Activated B cell treated with CpG ODN at 0.5 μM for 24 hours (primary cell): ENCODE data around the gene HLA-DPA1. TPM values are rescaled to one million over a fixed set of nuclear protein-coding genes. Genes with fewer than 3 reads are reported as not detected.
A peak's percentile ranks its signal among the peaks of the same experiment; 100 is the strongest.

ENCODE experiments used
- ATAC-seq: fragments of 200-7000 bp; cut with Tn5 transposase; one replicate; pipeline ENCODE4 v1.10.0; 2021; ENCODE audit warnings: low read depth, mild to moderate bottlenecking, moderate library complexity
- CTCF ChIA-PET: fragments of 350-600 bp; sonication (Branson Sonifier 250); formaldehyde crosslinking; loops from one replicate; lab custom pipeline; 2021; ENCODE audit warnings: antibody characterized with exemption; lab: Charles Lee
- POLR2A ChIA-PET: fragments of 350-600 bp; sonication (Branson Sonifier 250); formaldehyde crosslinking; loops from one replicate; lab custom pipeline; 2021; ENCODE audit warnings: antibody characterized with exemption; lab: Charles Lee
- DNase-seq: peaks from one replicate; pipeline ENCODE4 v3.0.0; 2022
- H3K27ac Mint-ChIP-seq: one replicate; pipeline ENCODE4 v1.8.0; 2020; ENCODE audit warnings: mixed read lengths
- H3K27me3 Mint-ChIP-seq: one replicate; pipeline ENCODE4 v1.8.0; 2021; ENCODE audit warnings: mixed read lengths
- H3K36me3 Mint-ChIP-seq: one replicate; pipeline ENCODE4 v1.8.0; 2021; ENCODE audit warnings: low read depth, mixed read lengths
- H3K4me1 Mint-ChIP-seq: one replicate; pipeline ENCODE4 v1.8.0; 2021; ENCODE audit warnings: mixed read lengths
- H3K4me3 Mint-ChIP-seq: one replicate; pipeline ENCODE4 v1.8.0; 2020; ENCODE audit warnings: mild to moderate bottlenecking, mixed read lengths
- H3K9me3 Mint-ChIP-seq: one replicate; pipeline ENCODE4 v1.8.0; 2020; ENCODE audit warnings: mixed read lengths
- CTCF ChIP-seq: fragments of 200-600 bp; IDR thresholded peaks from one replicate; pipeline ENCODE4 v1.8.0; 2022; ENCODE audit warnings: antibody characterized with exemption, mild to moderate bottlenecking
- intact Hi-C: fragments of 100-400 bp; cut with micrococcal nuclease; formaldehyde crosslinking; loops from one replicate; pipeline ENCODE4 v1.15.1; 2024
- total RNA-seq: library from RNA; stranded (reverse); gene quantifications from 2 replicates; pipeline ENCODE4 v1.2.3, GENCODE V29; 2022

Gene HLA-DPA1
- total RNA-seq, 1 donor from 2014 or later = 718 TPM

DNA sequence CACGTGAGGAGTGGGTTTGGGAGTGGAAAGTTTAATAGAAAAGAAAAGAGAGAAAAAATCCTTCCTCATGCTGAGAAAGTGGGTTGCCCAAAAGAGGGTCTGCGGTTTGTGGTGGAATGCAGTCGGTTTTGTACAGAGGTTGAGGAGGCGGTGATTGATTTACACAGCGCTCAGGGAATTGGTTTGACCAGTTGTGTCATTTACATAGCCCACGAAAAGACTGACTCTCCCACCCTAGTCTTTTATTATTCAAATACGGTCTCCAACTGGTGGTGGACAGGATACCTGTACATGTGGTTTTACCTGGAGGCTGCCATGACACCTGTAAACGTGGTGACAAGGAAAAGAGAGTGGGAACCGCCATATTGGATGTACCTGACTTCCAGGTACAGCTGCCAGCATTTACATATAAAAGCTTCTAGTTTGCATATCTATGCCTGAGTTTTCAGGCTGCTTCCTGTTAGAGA lies 44.4 kb upstream of the HLA-DPA1 start:
- Mint-ChIP-seq H3K4me3 (no peak overlapping the region), H3K27me3 (peaks cover 9% of the 10 kb centered on the region), H3K9me3 (no peaks in the 10 kb centered on the region), H3K36me3 (peaks cover 4% of the 10 kb centered on the region), H3K27ac (peak overlapping the region; percentile 5), H3K4me1 (peaks cover 59% of the 10 kb centered on the region)
- TF ChIP-seq CTCF = no peak
- ATAC-seq (no peak), DNase-seq (no peak)
- CTCF ChIA-PET = interaction anchor here (0.8 to 2.9 kb wide), 6 partner anchors 8 to 131 kb away, joined by 3 to 12 read pairs (median 4); no protein-coding TSS in a partner anchor
- POLR2A ChIA-PET = interaction anchor here (0.8 to 2.2 kb wide), 3 partner anchors 38 to 101 kb away, joined by 3 to 8 read pairs (median 3); partner anchors contain the start of gene HLA-DPA1
- intact Hi-C loops = loop anchor here (1.0 to 5.0 kb wide), 4 partner anchors 30 to 130 kb away; no protein-coding TSS in a partner anchor

DNA sequence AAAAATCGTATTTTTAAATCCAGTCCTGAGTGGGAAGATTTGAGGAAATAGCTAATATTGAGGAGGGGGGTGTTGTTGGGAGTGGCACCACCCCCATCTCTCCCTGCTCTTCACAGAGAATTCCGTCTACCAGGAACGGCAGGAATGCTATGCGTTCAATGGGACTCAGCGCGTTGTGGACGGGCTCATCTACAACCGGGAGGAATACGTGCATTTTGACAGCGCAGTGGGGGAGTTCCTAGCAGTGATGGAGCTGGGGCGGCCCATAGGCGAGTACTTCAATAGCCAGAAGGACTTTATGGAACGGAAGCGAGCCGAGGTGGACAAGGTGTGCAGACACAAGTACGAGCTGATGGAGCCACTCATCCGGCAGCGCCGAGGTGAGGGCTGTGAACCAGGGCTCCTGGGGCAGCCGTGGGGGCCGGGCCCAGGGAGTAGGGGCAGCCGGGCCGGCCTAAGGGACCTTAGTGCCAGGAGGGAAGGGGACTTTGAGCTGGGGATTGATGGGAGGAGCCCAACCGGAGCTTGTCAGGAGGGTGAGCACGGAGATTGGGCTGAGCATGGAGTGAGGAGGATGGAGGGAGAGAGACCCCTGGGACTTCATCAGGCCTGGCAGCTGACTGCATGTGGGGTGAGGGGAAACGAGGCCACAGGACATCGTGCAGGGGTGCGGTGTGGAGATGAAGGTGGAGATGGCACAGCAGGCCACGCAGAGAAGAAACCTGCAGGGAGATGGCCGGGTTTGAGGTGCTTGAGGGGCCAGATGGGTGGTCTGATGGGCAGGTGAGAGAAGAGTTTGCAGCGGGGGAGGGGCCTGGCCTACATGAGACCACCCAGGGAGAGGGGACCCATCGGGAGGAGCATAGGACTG lies 43.6 kb upstream of the HLA-DPA1 start:
- Mint-ChIP-seq H3K36me3 (peaks cover 4% of the 10 kb centered on the region), H3K4me3 (peak overlapping the region; percentile 62), H3K27ac (peak overlapping the region; percentile 14), H3K9me3 (no peaks in the 10 kb centered on the region), H3K27me3 (peaks cover 9% of the 10 kb centered on the region), H3K4me1 (peaks cover 66% of the 10 kb centered on the region)
- DNase-seq (no peak), ATAC-seq (no peak)
- TF ChIP-seq CTCF = no peak
- ChIA-PET POLR2A (interaction anchor here (0.6 to 2.2 kb wide), 8 partner anchors 29 to 790 kb away, joined by 3 to 8 read pairs (median 4); partner anchors contain the start of gene HLA-DPA1), CTCF (interaction anchor here (0.8 to 2.9 kb wide), 7 partner anchors 9 to 132 kb away, joined by 3 to 12 read pairs (median 3); no protein-coding TSS in a partner anchor)
- intact Hi-C loops = loop anchor here (5.0 kb wide), 1 partner anchor 45 kb away; no protein-coding TSS in a partner anchor

- no peak for ATAC-seq
- Mint-ChIP-seq H3K36me3 (no peaks in the 10 kb centered on the region), H3K4me3 (peak overlapping the region; percentile 62), H3K4me1 (peaks cover 69% of the 10 kb centered on the region), H3K9me3 (no peaks in the 10 kb centered on the region), H3K27ac (peak overlapping the region; percentile 14), H3K27me3 (peaks cover 9% of the 10 kb centered on the region)
- ChIA-PET POLR2A (interaction anchor here (0.6 to 2.2 kb wide), 7 partner anchors 18 to 789 kb away, joined by 3 to 8 read pairs (median 4); no protein-coding TSS in a partner anchor), CTCF (interaction anchor here (1.0 to 2.9 kb wide), 6 partner anchors 10 to 132 kb away, joined by 3 to 12 read pairs (median 3); no protein-coding TSS in a partner anchor)
- intact Hi-C loops = loop anchor here (5.0 kb wide), 1 partner anchor 46 kb away; no protein-coding TSS in a partner anchor
- TF ChIP-seq CTCF = no peak
- DNase-seq = no peak
Observed at GRCh38 chr6:33116417-33116816, 43.0 kb upstream of the HLA-DPA1 start.

DNA sequence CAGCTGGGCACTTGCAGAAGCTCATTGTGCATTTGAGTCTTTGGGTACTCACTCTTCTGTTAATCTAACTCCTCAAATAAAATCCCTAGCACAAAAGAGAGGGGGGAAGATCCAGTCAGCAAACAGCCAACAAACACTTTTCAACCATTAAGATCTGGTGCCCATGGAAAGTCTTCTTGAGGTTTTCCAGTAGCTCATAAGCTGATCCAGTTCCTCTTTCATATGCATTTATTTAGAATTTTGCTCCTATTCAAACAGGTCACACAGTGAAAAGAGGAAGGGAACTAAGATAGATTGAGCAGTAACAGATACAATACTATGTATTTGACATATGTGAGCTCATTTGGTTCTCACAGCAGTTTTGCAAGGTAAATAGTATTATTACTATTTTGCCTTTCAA lies 41.0 kb upstream of the HLA-DPA1 start:
- Mint-ChIP-seq H3K27ac (peak overlapping the region; percentile 73), H3K27me3 (peaks cover 9% of the 10 kb centered on the region), H3K36me3 (no peaks in the 10 kb centered on the region), H3K9me3 (no peaks in the 10 kb centered on the region), H3K4me1 (peaks cover 69% of the 10 kb centered on the region), H3K4me3 (peak overlapping the region; percentile 76)
- POLR2A ChIA-PET = interaction anchor here (0.6 to 2.1 kb wide), 14 partner anchors 24 to 1522 kb away, joined by 3 to 13 read pairs (median 5); partner anchors contain the start of genes HLA-DPA1, HLA-DPB1, HMGA1 and PSMB8
- TF ChIP-seq CTCF = no peak
- intact Hi-C loops = loop anchor here (5.0 kb wide), 1 partner anchor 37 kb away; the partner anchor contains the start of gene HLA-DPB1
- no peak for DNase-seq
- CTCF ChIA-PET = interaction anchor here (0.9 to 1.7 kb wide), 7 partner anchors 10 to 134 kb away, joined by 3 to 9 read pairs (median 3); partner anchors contain the start of gene HLA-DPA1
- peak; percentile 16 for ATAC-seq
